ENCODE measurements around the gene PSKH1.

The PSKH1 gene

DNA sequence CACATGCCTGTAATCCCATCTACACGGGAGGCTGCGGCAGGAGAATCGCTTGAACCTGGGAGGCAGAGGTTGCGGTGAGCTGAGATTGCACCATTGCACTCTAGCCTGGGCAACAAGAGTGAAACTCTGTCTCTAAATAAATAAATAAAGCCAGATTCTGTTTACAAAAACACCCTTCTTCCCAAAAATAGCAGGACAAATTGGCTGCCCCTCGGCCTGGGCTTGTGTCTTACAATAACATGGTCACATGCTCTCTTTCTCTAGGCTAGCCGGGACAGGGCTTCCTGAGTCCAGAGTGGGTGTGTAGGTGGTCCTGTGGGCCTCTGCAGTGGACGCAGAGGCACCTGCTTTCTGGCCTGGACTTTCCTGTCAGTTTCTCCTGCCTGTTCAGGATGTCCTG lies 23.4 kb upstream of the PSKH1 start:
- no peak overlapping the region for H3K4me3 ChIP-seq (replicated peaks; ENCODE audit: insufficient read depth, low read length)
- no peaks in the 10 kb centered on the region for H3K27me3 ChIP-seq (ENCODE audit: insufficient read depth, poor library complexity, severe bottlenecking)
- no peak for DNase-seq (ENCODE audit: low read depth in 1 of 2, low spot score in 1 of 2)
- TF ChIP-seq, protein P1, sequence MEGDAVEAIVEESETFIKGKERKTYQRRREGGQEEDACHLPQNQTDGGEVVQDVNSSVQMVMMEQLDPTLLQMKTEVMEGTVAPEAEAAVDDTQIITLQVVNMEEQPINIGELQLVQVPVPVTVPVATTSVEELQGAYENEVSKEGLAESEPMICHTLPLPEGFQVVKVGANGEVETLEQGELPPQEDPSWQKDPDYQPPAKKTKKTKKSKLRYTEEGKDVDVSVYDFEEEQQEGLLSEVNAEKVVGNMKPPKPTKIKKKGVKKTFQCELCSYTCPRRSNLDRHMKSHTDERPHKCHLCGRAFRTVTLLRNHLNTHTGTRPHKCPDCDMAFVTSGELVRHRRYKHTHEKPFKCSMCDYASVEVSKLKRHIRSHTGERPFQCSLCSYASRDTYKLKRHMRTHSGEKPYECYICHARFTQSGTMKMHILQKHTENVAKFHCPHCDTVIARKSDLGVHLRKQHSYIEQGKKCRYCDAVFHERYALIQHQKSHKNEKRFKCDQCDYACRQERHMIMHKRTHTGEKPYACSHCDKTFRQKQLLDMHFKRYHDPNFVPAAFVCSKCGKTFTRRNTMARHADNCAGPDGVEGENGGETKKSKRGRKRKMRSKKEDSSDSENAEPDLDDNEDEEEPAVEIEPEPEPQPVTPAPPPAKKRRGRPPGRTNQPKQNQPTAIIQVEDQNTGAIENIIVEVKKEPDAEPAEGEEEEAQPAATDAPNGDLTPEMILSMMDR (IDR thresholded peaks at IDR 0.05; ENCODE audit: insufficient read depth, low read length), result no peak
- TF ChIP-seq POLR2AphosphoS5 (IDR thresholded peaks at IDR 0.05; ENCODE audit: low read depth), result no peak
- TF ChIP-seq GABPA (IDR thresholded peaks at IDR 0.05; ENCODE audit: low read depth), result no peak
- TF ChIP-seq SPI1 (IDR thresholded peaks at IDR 0.05; ENCODE audit: borderline replicate concordance, low read depth), result no peak
- TF ChIP-seq, protein P2, sequence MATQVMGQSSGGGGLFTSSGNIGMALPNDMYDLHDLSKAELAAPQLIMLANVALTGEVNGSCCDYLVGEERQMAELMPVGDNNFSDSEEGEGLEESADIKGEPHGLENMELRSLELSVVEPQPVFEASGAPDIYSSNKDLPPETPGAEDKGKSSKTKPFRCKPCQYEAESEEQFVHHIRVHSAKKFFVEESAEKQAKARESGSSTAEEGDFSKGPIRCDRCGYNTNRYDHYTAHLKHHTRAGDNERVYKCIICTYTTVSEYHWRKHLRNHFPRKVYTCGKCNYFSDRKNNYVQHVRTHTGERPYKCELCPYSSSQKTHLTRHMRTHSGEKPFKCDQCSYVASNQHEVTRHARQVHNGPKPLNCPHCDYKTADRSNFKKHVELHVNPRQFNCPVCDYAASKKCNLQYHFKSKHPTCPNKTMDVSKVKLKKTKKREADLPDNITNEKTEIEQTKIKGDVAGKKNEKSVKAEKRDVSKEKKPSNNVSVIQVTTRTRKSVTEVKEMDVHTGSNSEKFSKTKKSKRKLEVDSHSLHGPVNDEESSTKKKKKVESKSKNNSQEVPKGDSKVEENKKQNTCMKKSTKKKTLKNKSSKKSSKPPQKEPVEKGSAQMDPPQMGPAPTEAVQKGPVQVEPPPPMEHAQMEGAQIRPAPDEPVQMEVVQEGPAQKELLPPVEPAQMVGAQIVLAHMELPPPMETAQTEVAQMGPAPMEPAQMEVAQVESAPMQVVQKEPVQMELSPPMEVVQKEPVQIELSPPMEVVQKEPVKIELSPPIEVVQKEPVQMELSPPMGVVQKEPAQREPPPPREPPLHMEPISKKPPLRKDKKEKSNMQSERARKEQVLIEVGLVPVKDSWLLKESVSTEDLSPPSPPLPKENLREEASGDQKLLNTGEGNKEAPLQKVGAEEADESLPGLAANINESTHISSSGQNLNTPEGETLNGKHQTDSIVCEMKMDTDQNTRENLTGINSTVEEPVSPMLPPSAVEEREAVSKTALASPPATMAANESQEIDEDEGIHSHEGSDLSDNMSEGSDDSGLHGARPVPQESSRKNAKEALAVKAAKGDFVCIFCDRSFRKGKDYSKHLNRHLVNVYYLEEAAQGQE (IDR thresholded peaks at IDR 0.05; ENCODE audit: insufficient replicate concordance, low read depth), result no peak
- no peak overlapping the region for H3K27ac ChIP-seq (replicated peaks)

DNA sequence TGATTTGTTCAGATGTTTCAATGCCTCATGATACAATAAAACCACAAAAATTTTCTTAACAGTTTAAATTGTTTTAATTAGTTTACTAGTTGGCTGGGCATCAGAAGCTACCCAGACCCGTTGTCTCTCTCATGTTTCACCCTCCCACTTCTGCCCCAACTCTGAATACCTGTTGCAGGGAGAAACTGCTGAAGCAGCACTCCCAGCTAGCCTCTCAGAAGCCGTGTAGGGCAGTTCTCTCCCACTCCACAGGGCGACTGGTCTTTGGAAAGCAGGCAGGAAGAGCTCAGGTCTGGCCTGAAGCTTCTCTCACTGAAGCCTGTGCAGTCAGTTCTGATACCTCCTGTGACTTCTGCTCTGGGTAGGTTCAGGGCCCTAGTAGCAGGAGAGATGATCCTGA lies 21.8 kb upstream of the PSKH1 start:
- Histone ChIP-seq H3K27ac (replicated peaks) (peak overlapping the region; percentile 79; the same call in 1 of the 2 replicates), H3K27me3 (ENCODE audit: insufficient read depth, poor library complexity, severe bottlenecking) (no peaks in the 10 kb centered on the region), H3K4me3 (replicated peaks; ENCODE audit: insufficient read depth, low read length) (no peak overlapping the region)
- DNase-seq (ENCODE audit: low read depth in 1 of 2, low spot score in 1 of 2), result no peak
- no peak for TF ChIP-seq POLR2AphosphoS5 (IDR thresholded peaks at IDR 0.05; ENCODE audit: low read depth)
- TF ChIP-seq GABPA (IDR thresholded peaks at IDR 0.05; ENCODE audit: low read depth), result no peak
- TF ChIP-seq, protein P2 (IDR thresholded peaks at IDR 0.05; ENCODE audit: insufficient replicate concordance, low read depth), result no peak
- no peak for TF ChIP-seq SPI1 (IDR thresholded peaks at IDR 0.05; ENCODE audit: borderline replicate concordance, low read depth)
- TF ChIP-seq, protein P1 (IDR thresholded peaks at IDR 0.05; ENCODE audit: insufficient read depth, low read length), result no peak

DNA sequence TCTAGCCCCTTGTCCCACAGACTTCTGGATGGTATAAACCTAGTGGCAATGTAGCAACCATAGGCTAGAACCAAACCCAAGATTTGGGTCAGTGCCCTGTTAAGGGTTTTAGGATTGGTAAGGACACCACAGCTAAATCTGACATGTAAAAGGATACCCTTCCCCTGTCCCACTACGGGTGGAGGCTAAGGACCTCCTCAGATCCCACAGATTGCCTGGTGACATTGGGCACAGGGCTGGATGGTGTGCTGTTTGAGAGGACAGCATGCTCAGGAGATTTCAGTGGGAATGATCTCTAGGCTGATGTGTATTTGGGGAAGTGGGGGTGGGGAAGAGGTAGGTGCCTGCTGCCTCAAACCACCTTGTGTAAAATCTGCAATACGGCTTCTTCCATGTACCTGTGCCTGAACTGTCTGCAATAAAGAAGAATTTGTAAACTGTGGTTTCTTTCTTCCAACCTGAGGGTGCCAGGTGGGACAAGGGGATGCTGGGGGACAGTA lies 20.9 kb upstream of the PSKH1 start:
- Histone ChIP-seq H3K27me3 (ENCODE audit: insufficient read depth, poor library complexity, severe bottlenecking) (no peaks in the 10 kb centered on the region), H3K4me3 (replicated peaks; ENCODE audit: insufficient read depth, low read length) (peak overlapping the region; percentile 92), H3K27ac (replicated peaks) (peak overlapping the region; percentile 79)
- TF ChIP-seq POLR2AphosphoS5 (IDR thresholded peaks at IDR 0.05; ENCODE audit: low read depth) (peak; percentile 12; the same call in 1 of the 2 replicates), SPI1 (IDR thresholded peaks at IDR 0.05; ENCODE audit: borderline replicate concordance, low read depth) (peak; percentile 85), GABPA (IDR thresholded peaks at IDR 0.05; ENCODE audit: low read depth) (no peak)
- TF ChIP-seq, protein P2 (IDR thresholded peaks at IDR 0.05; ENCODE audit: insufficient replicate concordance, low read depth), result no peak
- TF ChIP-seq, protein P1 (IDR thresholded peaks at IDR 0.05; ENCODE audit: insufficient read depth, low read length), result no peak
- DNase-seq (ENCODE audit: low read depth in 1 of 2, low spot score in 1 of 2), result peak in 1 of 2 experiments; percentile 50

All from HL-60 (cell line).